ENCODE data around the gene CNGB1. TPM values are rescaled to one million over a fixed set of nuclear protein-coding genes. Genes with fewer than 3 reads are reported as not detected.

The CNGB1 gene
- total and polyA plus RNA-seq, 2 of the 13 experiments (the other 11 are each of a cell fraction or from before 2014, with no cell fraction given): 0.02 to 0.15 TPM

DNA sequence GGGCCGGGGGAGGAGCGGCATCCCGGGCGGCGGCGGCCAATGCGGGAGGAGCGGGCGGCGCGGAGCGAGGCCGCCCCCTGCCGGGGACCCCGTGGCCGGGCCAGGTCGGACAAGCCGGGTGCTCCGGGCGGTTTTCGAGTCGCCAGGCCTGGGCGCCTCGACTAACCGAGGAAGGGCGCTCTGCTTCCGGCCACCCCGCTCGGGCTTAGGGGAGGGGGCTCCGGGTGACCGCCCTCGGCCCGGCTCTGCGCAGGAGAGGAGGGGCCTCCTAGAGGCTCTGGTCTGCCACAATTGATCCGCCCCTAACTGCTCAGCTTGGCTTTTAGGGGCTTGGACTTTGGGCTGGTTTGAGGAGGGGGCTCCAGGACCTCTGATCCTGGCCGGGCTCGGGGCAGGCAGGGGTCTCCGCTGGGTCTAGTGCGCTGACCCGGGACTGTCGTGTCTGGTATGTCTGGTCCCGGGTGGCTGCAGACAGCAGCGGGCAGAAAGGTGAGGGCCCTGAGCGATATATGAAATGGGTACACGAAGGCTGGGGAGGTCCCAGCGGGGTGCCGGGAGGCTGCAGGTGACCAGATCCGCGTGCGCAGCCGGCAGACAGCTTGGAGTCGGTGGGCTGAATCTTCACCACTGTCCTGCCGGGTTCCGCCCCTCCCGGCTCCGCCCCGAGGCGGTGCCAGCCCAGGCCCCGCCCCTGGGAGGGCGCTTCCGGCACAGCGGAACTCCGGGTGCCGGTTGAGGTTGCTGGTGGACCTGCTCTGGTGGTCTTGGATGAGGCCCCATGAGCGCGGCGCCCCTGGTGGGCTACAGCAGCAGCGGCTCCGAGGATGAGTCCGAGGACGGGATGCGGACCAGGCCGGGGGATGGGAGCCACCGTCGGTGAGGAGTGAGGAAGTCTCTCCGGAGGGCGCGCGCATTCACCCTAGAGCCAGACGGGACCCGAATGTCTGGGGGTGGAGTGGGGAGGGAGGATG lies 30.1 kb upstream of the CNGB1 start, which contains the start of gene USB1 (continued):
- TF ChIP-seq ZNF629 (CRISPR knock-in tag; conservative IDR thresholded peaks at IDR 0.05): peak; percentile 97
- TF ChIP-seq SOX13 (IDR thresholded peaks at IDR 0.05): no peak
- TF ChIP-seq SOX13 (CRISPR knock-in tag; conservative IDR thresholded peaks at IDR 0.05 in 1 of 2, IDR thresholded peaks at IDR 0.05 in 1 of 2): peak in 1 of 2 experiments; percentile 27; a peak in 1 of 4 replicates
- TF ChIP-seq, protein P1, sequence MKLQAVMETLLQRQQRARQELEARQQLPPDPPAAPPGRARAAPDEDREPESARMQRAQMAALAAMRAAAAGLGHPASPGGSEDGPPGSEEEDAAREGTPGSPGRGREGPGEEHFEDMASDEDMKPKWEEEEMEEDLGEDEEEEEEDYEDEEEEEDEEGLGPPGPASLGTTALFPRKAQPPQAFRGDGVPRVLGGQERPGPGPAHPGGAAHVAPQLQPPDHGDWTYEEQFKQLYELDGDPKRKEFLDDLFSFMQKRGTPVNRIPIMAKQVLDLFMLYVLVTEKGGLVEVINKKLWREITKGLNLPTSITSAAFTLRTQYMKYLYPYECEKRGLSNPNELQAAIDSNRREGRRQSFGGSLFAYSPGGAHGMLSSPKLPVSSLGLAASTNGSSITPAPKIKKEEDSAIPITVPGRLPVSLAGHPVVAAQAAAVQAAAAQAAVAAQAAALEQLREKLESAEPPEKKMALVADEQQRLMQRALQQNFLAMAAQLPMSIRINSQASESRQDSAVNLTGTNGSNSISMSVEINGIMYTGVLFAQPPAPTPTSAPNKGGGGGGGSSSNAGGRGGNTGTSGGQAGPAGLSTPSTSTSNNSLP (IDR thresholded peaks at IDR 0.05; ENCODE audit: low read depth, low read length): no peak
- TF ChIP-seq SNRNP70 (IDR thresholded peaks at IDR 0.05; ENCODE audit: low read depth, low read length): no peak
- peak; percentile 55; the same call in 1 of the 2 replicates for TF ChIP-seq MTF2 (CRISPR knock-in tag; IDR thresholded peaks at IDR 0.05; ENCODE audit: borderline replicate concordance)
- peak; percentile 52; the same call in 1 of the 2 replicates for TF ChIP-seq PHF21A (CRISPR knock-in tag; IDR thresholded peaks at IDR 0.05)
- TF ChIP-seq ZNF335 (CRISPR knock-in tag; IDR thresholded peaks at IDR 0.05): peak; percentile 73; the same call in 1 of the 2 replicates
- TF ChIP-seq SPEN (CRISPR knock-in tag; IDR thresholded peaks at IDR 0.05; ENCODE audit: low read depth): no peak; the same call in 1 of the 2 replicates
- TF ChIP-seq ZNF781 (CRISPR knock-in tag; IDR thresholded peaks at IDR 0.05; ENCODE audit: borderline replicate concordance, not compliant biosample characterization): peak; percentile 48
- peak; percentile 71 for TF ChIP-seq NCOR1 (IDR thresholded peaks at IDR 0.05; ENCODE audit: borderline replicate concordance, low read length)
- TF ChIP-seq, protein P2, sequence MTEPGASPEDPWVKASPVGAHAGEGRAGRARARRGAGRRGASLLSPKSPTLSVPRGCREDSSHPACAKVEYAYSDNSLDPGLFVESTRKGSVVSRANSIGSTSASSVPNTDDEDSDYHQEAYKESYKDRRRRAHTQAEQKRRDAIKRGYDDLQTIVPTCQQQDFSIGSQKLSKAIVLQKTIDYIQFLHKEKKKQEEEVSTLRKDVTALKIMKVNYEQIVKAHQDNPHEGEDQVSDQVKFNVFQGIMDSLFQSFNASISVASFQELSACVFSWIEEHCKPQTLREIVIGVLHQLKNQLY (CRISPR knock-in tag; IDR thresholded peaks at IDR 0.05): 0 out of 2 replicates have a peak, but pooled peaks have one; percentile 25
- TF ChIP-seq PRMT3 (CRISPR knock-in tag; IDR thresholded peaks at IDR 0.05; ENCODE audit: borderline replicate concordance, low read depth): no peak; the same call in 1 of the 2 replicates
- TF ChIP-seq, protein P3, sequence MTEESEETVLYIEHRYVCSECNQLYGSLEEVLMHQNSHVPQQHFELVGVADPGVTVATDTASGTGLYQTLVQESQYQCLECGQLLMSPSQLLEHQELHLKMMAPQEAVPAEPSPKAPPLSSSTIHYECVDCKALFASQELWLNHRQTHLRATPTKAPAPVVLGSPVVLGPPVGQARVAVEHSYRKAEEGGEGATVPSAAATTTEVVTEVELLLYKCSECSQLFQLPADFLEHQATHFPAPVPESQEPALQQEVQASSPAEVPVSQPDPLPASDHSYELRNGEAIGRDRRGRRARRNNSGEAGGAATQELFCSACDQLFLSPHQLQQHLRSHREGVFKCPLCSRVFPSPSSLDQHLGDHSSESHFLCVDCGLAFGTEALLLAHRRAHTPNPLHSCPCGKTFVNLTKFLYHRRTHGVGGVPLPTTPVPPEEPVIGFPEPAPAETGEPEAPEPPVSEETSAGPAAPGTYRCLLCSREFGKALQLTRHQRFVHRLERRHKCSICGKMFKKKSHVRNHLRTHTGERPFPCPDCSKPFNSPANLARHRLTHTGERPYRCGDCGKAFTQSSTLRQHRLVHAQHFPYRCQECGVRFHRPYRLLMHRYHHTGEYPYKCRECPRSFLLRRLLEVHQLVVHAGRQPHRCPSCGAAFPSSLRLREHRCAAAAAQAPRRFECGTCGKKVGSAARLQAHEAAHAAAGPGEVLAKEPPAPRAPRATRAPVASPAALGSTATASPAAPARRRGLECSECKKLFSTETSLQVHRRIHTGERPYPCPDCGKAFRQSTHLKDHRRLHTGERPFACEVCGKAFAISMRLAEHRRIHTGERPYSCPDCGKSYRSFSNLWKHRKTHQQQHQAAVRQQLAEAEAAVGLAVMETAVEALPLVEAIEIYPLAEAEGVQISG (CRISPR knock-in tag; IDR thresholded peaks at IDR 0.05): 0 out of 2 replicates have a peak, but pooled peaks have one; percentile 52
- 0 out of 2 replicates have a peak, but pooled peaks have one; percentile 65 for TF ChIP-seq ZNF879 (CRISPR knock-in tag; IDR thresholded peaks at IDR 0.05)
- peak; percentile 20; the same call in 1 of the 2 replicates for TF ChIP-seq ZNF619 (CRISPR knock-in tag; IDR thresholded peaks at IDR 0.05)
- peak; percentile 83 for TF ChIP-seq ZNF350 (CRISPR knock-in tag; IDR thresholded peaks at IDR 0.05; ENCODE audit: borderline replicate concordance, low read depth)
- TF ChIP-seq, protein P4, sequence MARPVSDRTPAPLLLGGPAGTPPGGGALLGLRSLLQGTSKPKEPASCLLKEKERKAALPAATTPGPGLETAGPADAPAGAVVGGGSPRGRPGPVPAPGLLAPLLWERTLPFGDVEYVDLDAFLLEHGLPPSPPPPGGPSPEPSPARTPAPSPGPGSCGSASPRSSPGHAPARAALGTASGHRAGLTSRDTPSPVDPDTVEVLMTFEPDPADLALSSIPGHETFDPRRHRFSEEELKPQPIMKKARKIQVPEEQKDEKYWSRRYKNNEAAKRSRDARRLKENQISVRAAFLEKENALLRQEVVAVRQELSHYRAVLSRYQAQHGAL (CRISPR knock-in tag; IDR thresholded peaks at IDR 0.05; ENCODE audit: not compliant biosample characterization): peak; percentile 90
- TF ChIP-seq HDAC2 (CRISPR knock-in tag; IDR thresholded peaks at IDR 0.05): peak; percentile 67; the same call in 1 of the 2 replicates
- TF ChIP-seq ZNF775 (CRISPR knock-in tag; IDR thresholded peaks at IDR 0.05; ENCODE audit: borderline replicate concordance): no peak
- peak; percentile 71; the same call in 1 of the 2 replicates for TF ChIP-seq ZNF510 (CRISPR knock-in tag; IDR thresholded peaks at IDR 0.05; ENCODE audit: low read depth)
- TF ChIP-seq ZNF557 (CRISPR knock-in tag; IDR thresholded peaks at IDR 0.05): 0 out of 2 replicates have a peak, but pooled peaks have one; percentile 18

All from HepG2 (cell line).